CD4-positive, alpha-beta T cell treated with Interleukin-15 for 4 hours (primary cell): Measurements from ENCODE around the gene PAPPA2.
"Not testable (repeated sequence)": the region's sequence is repeated elsewhere in the genome, so short reads cannot be mapped to it uniquely, and the experiment has no call there.

Experiments
- DNase-seq: peaks from one replicate; pipeline ENCODE4 v3.0.0-alpha.2; 2020; ENCODE audit warnings: low spot score

PAPPA2 gene, protein sequence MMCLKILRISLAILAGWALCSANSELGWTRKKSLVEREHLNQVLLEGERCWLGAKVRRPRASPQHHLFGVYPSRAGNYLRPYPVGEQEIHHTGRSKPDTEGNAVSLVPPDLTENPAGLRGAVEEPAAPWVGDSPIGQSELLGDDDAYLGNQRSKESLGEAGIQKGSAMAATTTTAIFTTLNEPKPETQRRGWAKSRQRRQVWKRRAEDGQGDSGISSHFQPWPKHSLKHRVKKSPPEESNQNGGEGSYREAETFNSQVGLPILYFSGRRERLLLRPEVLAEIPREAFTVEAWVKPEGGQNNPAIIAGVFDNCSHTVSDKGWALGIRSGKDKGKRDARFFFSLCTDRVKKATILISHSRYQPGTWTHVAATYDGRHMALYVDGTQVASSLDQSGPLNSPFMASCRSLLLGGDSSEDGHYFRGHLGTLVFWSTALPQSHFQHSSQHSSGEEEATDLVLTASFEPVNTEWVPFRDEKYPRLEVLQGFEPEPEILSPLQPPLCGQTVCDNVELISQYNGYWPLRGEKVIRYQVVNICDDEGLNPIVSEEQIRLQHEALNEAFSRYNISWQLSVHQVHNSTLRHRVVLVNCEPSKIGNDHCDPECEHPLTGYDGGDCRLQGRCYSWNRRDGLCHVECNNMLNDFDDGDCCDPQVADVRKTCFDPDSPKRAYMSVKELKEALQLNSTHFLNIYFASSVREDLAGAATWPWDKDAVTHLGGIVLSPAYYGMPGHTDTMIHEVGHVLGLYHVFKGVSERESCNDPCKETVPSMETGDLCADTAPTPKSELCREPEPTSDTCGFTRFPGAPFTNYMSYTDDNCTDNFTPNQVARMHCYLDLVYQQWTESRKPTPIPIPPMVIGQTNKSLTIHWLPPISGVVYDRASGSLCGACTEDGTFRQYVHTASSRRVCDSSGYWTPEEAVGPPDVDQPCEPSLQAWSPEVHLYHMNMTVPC (N-terminal part only)

GRCh38 chr1:176462674-176463378 is at the start of gene PAPPA2:
PAPPA2 (plus strand) TSS chr1:176463175; CDS start chr1:176556323, 93,148 bp downstream.
- no peak for DNase-seq

GRCh38 chr1:176416777-176417176 is 46.2 kb upstream of the PAPPA2 start:
- no peak for DNase-seq

GRCh38 chr1:176419608-176420007 is 43.4 kb upstream of the PAPPA2 start:
- DNase-seq, result not testable (repeated sequence)

- no peak for DNase-seq
Observed at GRCh38 chr1:176434234-176434633, 28.7 kb upstream of the PAPPA2 start.

- DNase-seq, result no peak
Observed at GRCh38 chr1:176436251-176436650, 26.7 kb upstream of the PAPPA2 start.

GRCh38 chr1:176440176-176440575 is 22.8 kb upstream of the PAPPA2 start:
- no peak for DNase-seq

GRCh38 chr1:176444286-176444685 is 18.7 kb upstream of the PAPPA2 start:
- DNase-seq, result no peak

GRCh38 chr1:176445402-176445801 is 17.6 kb upstream of the PAPPA2 start:
- DNase-seq, result no peak

GRCh38 chr1:176448340-176448739 is 14.6 kb upstream of the PAPPA2 start:
- no peak for DNase-seq

DNA sequence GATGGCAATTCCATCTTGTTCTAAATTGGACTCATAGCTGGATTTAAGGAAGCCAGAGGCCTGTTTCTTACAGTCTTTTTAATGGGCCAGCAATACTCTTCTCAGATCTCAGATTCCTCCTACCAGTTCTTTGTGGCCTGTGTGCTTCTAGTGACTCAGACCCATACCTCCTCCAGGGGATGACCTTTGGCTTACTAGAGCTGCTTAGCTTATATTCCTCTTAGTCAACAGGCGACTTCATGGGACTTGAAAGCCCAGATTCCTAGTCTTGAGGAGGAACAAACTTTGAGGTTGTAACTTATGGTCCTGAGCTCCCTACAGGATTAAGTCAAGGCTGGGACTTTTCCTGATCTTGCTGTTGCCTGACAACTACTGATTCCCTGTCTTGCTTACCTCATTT is 12.4 kb upstream of the PAPPA2 start:
- DNase-seq, result no peak

DNA sequence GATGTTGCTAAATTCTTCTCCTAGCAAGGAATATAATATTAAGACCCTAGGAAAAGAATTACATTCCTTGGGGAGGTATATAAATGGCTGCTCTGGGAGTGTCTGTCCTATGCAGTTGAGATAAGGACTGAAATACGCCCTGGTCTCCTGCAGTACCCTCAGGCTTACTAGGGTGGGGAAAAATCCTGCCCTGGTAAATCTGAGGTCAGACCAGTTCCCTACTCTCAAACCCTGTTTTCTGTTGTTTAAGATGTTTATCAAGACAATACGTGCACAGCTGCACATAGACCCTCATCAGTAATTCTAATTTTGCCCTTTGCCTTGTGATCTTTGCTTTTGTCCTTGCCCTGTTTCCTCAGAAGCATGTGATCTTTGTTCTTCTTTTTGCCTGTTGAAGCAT is 11.2 kb upstream of the PAPPA2 start:
- DNase-seq, result not testable (repeated sequence)

DNA sequence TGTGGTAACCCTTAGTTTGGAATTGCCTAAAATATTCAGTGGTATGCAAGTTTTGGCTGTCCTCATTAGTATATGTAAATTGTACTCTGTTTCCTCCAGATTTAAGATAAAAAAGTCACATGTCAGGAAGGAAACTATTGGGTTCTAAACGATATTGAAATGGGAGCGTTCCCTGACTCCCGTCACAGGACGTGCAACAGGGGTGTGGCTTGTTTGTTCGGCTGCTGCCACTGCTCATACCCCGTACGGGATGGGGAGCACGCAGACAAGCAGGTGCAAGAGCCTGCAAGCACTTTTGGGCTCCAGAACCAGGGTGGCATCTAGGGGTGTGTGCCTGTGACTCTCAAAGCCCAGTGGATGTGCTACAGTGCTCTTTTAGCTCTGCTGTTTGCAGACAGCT is 6.2 kb upstream of the PAPPA2 start:
- no peak for DNase-seq

- no peak for DNase-seq
Observed at GRCh38 chr1:176460544-176461336, 2.2 kb upstream of the PAPPA2 start.

DNA sequence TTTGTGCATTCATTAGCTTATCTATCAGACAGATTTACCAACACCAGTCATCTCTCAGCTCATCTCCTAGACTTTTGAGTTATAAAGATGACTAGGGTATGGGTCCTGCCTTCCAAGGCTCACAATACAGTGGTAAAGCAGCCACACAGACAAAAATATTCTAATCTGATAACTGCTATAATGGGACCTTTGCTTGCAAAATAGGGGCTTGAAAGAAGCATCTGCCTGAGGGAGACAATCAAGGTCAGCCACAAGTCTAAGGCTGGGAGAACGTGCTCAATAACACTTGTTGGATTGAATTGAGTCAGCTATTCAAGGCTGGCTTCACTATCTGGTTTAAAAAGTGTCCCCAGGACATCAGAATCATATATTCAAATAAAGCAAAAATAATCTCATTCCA is 1.4 kb upstream of the PAPPA2 start:
- DNase-seq, result no peak

DNA sequence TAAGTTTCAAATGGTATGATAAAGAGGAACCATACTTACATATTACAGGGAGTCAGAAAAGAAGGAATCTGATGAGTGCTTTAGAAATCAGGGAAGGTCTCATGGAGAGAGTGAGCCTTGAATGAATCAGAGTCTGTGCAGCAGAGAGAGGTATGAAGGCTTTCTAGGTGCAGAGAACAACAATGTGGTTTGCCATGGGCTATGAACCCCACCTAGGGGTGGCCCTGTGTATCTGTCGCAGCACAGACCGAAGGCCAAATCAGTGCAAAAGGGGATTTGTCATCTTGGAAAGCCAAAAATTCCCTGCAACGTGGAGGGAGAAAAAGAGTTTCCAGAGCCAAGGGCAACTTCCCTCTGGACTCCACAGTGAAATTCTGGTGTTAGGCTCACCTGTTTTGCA is 3.5 kb downstream of the PAPPA2 start:
- DNase-seq, result no peak

DNA sequence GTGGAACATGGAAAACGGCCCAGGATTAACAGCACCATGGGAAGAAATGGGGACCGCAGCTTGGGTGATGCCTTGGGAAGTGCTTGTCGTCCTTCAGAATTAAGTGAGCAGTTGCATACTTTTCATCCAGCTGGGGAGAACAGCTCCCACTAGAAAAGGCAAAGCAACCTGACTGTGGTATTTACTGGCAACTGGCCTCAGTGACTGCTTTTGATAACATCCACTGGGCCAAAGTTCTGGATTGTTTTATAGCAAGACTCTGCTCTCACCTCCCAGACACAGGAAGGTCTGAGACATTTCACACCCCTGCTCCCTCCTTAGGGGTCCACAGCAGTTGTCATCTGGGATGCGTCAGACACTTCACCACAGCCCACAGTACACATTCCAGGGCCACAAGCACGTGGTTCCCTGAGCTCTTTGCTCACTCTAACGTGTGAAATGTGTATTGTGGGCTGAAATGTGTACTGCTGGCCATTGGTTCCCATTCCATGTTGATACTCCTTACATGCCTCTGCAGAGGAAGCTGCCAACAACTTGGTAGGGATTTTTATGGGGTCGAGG is 6.6 kb downstream of the PAPPA2 start:
- no peak for DNase-seq

DNA sequence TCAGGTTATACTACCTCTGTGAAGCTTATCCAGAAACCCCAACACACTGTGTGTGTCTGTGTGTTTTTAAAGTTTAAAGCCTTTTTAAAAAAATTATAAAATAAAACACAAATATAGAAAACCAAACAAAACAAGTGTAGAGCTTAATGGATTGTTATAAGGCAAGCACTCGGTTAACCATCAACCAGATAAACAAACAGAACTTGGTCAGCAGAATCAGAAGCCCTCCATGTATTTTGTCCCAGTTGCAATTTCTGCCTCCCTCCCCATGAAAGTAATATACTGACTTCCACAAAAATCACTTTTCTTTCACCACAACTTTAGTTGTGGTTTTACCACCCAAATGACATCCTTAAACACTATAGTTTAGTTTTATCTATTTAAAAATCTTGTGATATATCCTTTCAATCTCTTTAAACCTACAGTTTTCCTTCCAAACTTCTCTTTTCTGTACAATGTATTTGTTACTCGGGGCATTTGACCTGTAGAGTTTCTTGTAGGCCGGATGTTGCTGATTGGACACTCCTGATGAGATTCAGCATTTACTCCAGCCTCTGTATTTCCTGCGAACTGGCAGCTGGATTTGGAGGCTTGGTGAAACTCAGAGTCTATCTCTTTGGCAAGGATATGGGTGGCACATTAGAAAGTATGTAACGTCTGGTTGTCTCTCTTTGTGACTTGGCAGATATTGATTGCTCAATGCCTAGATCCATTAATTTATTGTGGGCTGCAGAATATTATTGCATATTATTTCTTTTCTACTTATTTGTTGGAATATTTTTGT is 8.6 kb downstream of the PAPPA2 start:
- DNase-seq, result no peak

DNA sequence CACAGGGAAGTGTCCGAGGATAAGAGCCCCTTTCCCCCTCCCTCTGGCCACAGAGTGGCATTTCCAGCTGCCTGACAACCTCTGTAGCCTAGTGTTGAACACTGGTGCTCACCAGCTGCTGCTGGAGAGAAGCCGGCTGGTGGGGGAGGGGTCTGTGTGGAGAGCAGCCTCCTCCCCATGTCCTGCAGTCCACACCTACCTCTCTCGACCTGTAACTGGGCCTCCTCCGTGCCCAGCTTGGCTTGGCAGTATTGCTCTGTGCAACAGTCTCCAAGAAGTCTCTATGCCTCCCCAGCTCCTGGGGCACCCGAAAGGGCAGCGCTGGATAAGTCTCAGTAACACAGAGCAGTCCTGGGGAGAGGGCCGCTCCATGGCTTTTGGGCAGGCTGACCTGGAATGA is 17.0 kb downstream of the PAPPA2 start:
- no peak for DNase-seq

DNA sequence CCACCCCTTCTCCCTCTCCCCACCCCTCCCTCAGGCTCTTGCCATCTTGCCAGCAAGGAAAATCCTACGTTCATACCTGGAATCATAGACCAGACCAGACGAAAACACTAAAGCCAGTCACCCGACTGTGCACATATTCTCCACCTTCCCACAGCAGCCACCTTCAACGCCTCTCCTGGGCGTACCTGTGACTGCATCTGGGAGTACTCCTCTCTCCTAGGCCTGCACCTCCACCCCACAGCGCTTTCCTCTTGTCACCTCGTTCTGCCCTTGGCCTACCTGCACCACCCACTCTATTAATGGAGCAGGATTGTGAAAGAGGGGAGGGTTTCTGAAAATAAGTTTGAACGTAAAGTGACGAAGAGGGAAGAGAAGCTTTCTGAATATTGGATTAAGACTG is 17.8 kb downstream of the PAPPA2 start:
- DNase-seq, result no peak

DNA sequence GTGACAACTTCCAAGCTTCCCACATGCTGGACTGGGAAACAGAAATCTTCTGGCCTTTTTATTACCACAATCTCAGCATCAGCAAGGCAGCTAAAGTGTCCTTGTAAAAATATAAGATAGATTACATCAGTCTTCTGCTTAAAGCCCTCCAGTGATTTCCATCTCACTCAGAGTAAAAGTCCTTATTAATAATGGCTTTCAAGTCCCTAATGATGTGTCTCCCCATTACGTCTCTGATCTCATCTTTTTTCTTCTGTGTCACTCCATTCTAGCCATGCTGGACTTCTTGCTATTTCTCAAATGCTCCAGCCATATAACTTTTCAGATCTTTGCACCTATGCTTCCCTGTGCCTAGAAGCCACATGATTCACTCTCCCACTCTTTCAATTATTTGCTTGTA is 22.1 kb downstream of the PAPPA2 start:
- DNase-seq, result no peak
